ENCODE measurements around the gene RAB39A. TPM values are rescaled to one million over a fixed set of nuclear protein-coding genes. Genes with fewer than 3 reads are reported as not detected.
"Not testable (repeated sequence)": the region's sequence is repeated elsewhere in the genome, so short reads cannot be mapped to it uniquely, and the experiment has no call there.

The RAB39A gene
- total and polyA plus RNA-seq, 4 donors: 0.30 to 3.6 (median 2.5) TPM

- Histone ChIP-seq H3K9ac (ENCODE audit: insufficient read depth in 1 of 2, low read length in 2 of 2) (no peak overlapping the region), H3K4me1 (ENCODE audit: control insufficient read depth in 5 of 5, insufficient read depth in 5 of 5, low read length in 5 of 5) (no peaks in the 10 kb centered on the region), H3K27me3 (ENCODE audit: control insufficient read depth in 3 of 3, insufficient read depth in 3 of 3, low read length in 2 of 3) (peaks cover 0 to 2% (median 0%) of the 10 kb centered on the region in 3 donors), H3K4me3 (no peak overlapping the region), H3K36me3 (ENCODE audit: control insufficient read depth in 4 of 4, insufficient read depth in 4 of 4, low read length in 4 of 4) (no peaks in the 10 kb centered on the region), H3K27ac (ENCODE audit: low read depth in 1 of 2, low read length in 1 of 2) (no peak overlapping the region), H3K9me3 (ENCODE audit: control insufficient read depth in 4 of 4, insufficient read depth in 3 of 4, low read length in 3 of 4) (no peaks in the 10 kb centered on the region)
- no peak for TF ChIP-seq CTCF (IDR thresholded peaks at IDR 0.05; ENCODE audit: control extremely low read depth, extremely low read depth)
- ATAC-seq (ENCODE audit: insufficient read depth, low FRiP score): no peak
- DNase-seq: no peak
- WGBS, 2 donors: 86 to 92% methylated on average over 1 of the region's 1 CpG
Observed at GRCh38 chr11:107921997-107922396, 6.3 kb upstream of the RAB39A start.

GRCh38 chr11:107923519-107923918 lies 4.7 kb upstream of the RAB39A start:
- not testable (repeated sequence) for H3K36me3 ChIP-seq (ENCODE audit: control insufficient read depth in 4 of 4, insufficient read depth in 4 of 4, low read length in 4 of 4); H3K9ac ChIP-seq (ENCODE audit: insufficient read depth in 1 of 2, low read length in 2 of 2); H3K27ac ChIP-seq (ENCODE audit: low read depth in 1 of 2, low read length in 1 of 2); H3K27me3 ChIP-seq (ENCODE audit: control insufficient read depth in 3 of 3, insufficient read depth in 3 of 3, low read length in 2 of 3); ATAC-seq (ENCODE audit: insufficient read depth, low FRiP score); H3K4me3 ChIP-seq; H3K9me3 ChIP-seq (ENCODE audit: control insufficient read depth in 4 of 4, insufficient read depth in 3 of 4, low read length in 3 of 4); H3K4me1 ChIP-seq (ENCODE audit: control insufficient read depth in 5 of 5, insufficient read depth in 5 of 5, low read length in 5 of 5); DNase-seq
- 13 to 41% methylated on average over 1 of the region's 1 CpG for WGBS, 2 donors

- H3K9me3 ChIP-seq (ENCODE audit: control insufficient read depth in 4 of 4, insufficient read depth in 3 of 4, low read length in 3 of 4): no peaks in the 10 kb centered on the region
- H3K9ac ChIP-seq (ENCODE audit: insufficient read depth in 1 of 2, low read length in 2 of 2): no peak overlapping the region
- H3K4me1 ChIP-seq (ENCODE audit: control insufficient read depth in 5 of 5, insufficient read depth in 5 of 5, low read length in 5 of 5): peaks cover 0 to 10% (median 2%) of the 10 kb centered on the region in 5 donors
- no peak for TF ChIP-seq CTCF (IDR thresholded peaks at IDR 0.05; ENCODE audit: control extremely low read depth, extremely low read depth)
- H3K27ac ChIP-seq (ENCODE audit: low read depth in 1 of 2, low read length in 1 of 2): no peak overlapping the region
- H3K27me3 ChIP-seq (ENCODE audit: control insufficient read depth in 3 of 3, insufficient read depth in 3 of 3, low read length in 2 of 3): peaks cover 0 to 2% (median 2%) of the 10 kb centered on the region in 3 donors
- H3K36me3 ChIP-seq (ENCODE audit: control insufficient read depth in 4 of 4, insufficient read depth in 4 of 4, low read length in 4 of 4): no peaks in the 10 kb centered on the region
- no peak overlapping the region for H3K4me3 ChIP-seq
- DNase-seq: no peak
- 94 to 100% methylated on average over 2 of the region's 2 CpGs for WGBS, 2 donors
- no peak for ATAC-seq (ENCODE audit: insufficient read depth, low FRiP score)
Observed at GRCh38 chr11:107924306-107924705, 3.9 kb upstream of the RAB39A start.

- ATAC-seq (ENCODE audit: insufficient read depth, low FRiP score): no peak
- no peak overlapping the region for H3K9ac ChIP-seq (ENCODE audit: insufficient read depth in 1 of 2, low read length in 2 of 2)
- WGBS, 2 donors: 85 to 86% methylated on average over 5 of the region's 5 CpGs
- H3K27me3 ChIP-seq (ENCODE audit: control insufficient read depth in 3 of 3, insufficient read depth in 3 of 3, low read length in 2 of 3): peaks cover 0 to 2% (median 0%) of the 10 kb centered on the region in 3 donors
- no peak overlapping the region for H3K27ac ChIP-seq (ENCODE audit: low read depth in 1 of 2, low read length in 1 of 2)
- no peak for TF ChIP-seq CTCF (IDR thresholded peaks at IDR 0.05; ENCODE audit: control extremely low read depth, extremely low read depth)
- H3K36me3 ChIP-seq (ENCODE audit: control insufficient read depth in 4 of 4, insufficient read depth in 4 of 4, low read length in 4 of 4): no peaks in the 10 kb centered on the region
- no peaks in the 10 kb centered on the region for H3K9me3 ChIP-seq (ENCODE audit: control insufficient read depth in 4 of 4, insufficient read depth in 3 of 4, low read length in 3 of 4)
- H3K4me1 ChIP-seq (ENCODE audit: control insufficient read depth in 5 of 5, insufficient read depth in 5 of 5, low read length in 5 of 5): peaks cover 0 to 10% (median 2%) of the 10 kb centered on the region in 5 donors
- DNase-seq: no peak
- no peak overlapping the region for H3K4me3 ChIP-seq
Observed at GRCh38 chr11:107927559-107927958, 689 bp upstream of the RAB39A start.
